GM21825 (cell line): Measurements from ENCODE around the gene MLANA.

ENCODE experiments used
- ATAC-seq: cut with Tn5 transposase; IDR thresholded peaks from one replicate; pipeline ENCODE4 v1.9.1; 2021; ENCODE audit warnings: mild to moderate bottlenecking, moderate library complexity; ENCODE audit not compliant: unreplicated experiment

Gene MLANA

DNA sequence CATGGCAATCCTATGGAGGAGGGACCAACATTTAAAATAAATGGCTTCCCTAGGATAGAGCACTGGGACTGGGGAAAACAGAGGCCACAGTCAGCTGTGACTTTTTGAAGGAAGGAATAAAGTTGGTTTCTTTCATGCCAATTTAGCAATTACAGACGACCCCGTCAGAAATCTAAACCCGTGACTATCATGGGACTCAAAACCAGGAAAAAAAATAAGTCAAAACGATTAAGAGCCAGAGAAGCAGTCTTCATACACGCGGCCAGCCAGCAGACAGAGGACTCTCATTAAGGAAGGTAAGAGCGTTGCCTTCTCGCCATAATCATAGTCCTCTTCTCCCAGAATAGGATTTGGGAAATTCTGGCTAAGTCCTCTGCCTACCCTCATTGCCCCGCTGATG is at the start of gene MLANA:
Gene MLANA (plus strand): TSS at position 249 of the 400 bp plus-strand sequence. CDS start 1,586 bp downstream, outside the sequence.
- ATAC-seq, result no peak

DNA sequence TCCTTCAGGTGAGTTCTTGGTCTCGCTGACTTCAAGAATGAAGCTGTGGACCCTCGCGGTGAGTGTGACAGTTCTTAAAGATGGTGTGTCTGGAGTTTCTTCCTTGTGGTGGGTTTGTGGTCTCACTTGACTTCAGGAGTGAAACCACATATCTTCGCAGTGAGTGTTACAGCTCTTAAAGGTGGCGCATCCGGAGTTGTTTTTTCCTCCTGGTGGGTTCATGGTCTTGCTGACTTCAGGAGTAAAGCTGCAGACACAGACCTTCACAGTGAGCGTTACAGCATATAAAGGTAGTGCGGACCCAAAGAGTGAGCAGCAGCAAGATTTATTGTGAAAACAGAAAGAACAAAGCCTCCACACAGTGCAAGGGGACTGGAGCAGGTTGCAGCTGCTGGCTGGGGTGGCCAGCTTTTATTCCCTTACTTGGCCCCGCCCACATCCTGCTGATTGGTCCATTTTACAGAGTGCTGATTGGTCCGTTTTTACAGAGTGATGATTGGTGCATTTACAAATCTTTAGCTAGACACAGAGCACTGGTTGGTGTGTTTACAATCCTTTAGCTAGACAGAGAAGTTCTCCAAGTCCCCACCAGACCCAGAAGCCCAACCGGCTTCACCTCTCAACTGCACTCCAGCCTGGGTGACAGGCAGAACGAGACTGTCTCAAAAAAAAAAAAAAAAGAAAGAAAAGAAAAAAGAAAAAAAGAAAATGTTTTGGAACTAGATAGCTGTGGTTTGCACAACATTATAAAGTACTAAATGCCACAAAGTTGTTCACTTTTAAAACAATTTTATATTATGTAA is 48.7 kb upstream of the MLANA start:
- ATAC-seq, result no peak

GRCh38 chr9:5842929-5843793 is 47.5 kb upstream of the MLANA start:
- ATAC-seq, result no peak

GRCh38 chr9:5843794-5844471 is 46.8 kb upstream of the MLANA start:
- ATAC-seq, result no peak

DNA sequence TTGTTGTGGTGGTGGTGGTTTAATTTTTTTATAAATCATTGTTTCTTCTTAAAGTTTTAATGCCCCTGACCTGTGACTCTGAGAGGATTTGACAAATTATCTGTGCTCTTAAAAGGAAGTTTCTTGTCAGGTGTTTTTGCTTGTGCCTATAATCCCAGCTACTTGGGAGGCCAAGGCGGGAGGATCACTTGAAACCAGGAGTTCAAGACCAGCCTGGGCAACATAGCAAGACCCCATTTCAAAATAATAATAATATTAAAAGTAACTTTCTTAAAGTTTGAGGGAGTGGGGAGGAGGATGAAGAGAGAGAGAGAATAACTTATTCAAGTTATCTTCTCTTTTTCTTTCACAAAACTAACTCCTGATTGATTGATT is 45.5 kb upstream of the MLANA start:
- ATAC-seq, result no peak

DNA sequence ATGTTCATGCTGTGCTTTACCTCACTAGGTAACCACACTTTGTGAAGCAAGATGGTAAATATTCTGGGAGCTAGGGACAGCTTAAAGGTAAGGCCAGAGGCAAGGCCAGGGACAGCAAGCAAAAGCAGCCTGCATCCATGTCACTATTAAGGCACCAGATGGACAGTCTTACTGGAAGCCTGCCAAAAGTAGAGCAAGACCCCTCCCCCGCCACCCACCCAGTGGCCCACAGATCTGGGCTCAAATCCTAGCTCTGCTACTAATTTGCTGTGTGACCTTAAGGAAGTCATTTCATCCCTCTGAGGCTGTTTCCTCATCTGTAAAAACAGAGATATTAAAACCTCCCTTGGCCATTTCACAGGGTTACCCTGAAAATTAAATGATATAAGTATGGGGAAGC is 44.6 kb upstream of the MLANA start:
- no peak for ATAC-seq

DNA sequence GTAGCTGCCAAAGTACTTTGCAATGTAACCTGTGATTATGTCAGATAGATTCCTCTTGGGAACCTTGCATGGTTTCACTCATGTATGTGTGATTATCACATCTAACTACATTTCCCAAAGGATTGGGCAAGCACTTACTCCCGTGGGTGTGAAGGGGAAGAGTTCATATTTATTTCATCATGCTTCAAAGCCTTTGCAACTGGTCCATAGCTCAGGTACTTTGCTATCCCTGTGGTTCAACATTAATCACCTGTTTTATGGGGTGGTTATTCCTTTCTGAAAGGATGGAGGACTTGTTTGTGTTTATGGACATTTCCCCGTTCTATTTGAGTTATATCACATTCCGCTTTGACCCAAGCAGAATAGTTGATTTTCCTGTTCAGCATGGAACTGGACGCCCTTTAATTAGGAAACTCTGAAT is 44.2 kb upstream of the MLANA start:
- ATAC-seq, result no peak

- ATAC-seq, result no peak
These were observed 42.3 kb upstream of the MLANA start for GRCh38 chr9:5848372-5848882.

DNA sequence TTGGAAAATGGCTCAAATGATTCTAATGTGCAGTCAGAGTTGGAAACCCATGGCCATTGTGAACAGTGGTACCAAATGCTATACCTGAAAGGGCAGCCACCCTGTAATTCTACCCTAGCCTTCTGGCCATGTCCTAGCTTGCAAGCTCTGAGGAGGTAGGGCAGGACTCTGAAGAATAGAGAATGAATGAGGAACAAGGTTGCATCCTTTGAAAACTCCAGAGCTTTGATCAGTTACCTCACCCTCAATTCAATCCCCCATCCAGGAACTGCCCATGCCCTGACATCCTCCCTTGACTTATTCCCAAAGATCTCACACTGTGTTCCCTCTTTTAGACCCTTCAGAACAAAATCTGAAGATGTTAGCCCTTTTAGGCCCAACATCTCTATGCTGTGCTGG is 40.0 kb upstream of the MLANA start:
- no peak for ATAC-seq

DNA sequence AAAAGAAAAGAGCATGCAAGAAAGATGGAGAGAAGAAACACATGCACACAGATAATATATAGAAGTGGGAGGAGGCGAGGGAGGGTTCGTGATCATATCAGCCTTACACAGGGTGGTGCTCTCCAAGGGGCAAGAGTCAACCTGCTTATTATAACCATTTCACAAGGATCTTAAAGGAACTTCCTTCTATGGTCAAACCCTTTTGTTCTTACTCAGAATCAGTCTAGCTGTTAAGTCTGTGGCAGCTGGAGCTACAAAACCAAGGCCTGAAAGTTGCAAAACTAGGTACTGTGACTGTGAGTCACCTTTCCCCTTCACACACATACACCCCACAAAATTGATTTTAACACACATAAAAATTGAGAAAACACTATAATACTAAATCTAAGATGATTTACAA is 39.2 kb upstream of the MLANA start:
- peak; percentile 87 for ATAC-seq

DNA sequence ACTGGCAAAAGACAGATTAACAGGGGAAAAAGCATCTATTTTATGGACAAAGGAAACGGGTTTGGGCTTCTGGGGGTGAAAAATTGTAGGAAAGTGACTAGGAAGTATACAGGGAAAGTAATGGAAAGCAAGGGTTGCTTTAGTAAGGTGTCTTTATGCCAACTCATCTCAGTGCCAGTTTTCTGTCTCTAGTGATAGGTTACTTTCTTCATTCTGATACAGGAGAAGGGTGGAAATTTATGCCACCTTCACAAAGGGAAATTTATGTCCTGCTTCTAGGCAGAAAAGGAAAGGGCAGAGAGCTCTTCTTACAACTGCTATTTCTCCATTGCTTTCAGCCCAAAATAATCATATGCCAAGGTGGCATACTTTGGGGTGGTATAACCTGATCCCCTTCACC is 37.7 kb upstream of the MLANA start:
- ATAC-seq, result no peak

GRCh38 chr9:5853617-5854016 is 37.1 kb upstream of the MLANA start:
- ATAC-seq, result no peak

GRCh38 chr9:5854063-5854790 is 36.5 kb upstream of the MLANA start:
- no peak for ATAC-seq

- no peak for ATAC-seq
These were observed 32.8 kb upstream of the MLANA start for GRCh38 chr9:5857928-5858327.

DNA sequence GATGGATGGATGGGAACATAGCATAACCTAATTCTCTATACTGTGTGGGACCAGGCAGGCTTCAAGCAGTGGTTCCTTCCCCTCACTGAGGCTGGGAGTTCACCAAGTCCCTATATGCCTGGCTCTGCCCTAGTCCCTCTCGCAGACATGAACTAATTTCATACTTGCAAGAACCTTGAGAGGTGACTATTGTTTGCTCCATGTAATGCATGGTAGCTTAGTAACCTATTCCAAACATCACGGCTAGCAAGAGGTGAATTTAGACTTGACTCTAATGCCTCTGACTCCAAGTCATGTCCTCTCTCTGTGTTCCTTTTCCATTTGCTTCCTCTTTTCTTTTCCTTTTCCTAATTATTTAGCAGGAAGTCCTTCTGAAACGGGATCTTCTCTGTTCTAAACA is 31.9 kb upstream of the MLANA start:
- ATAC-seq, result no peak

DNA sequence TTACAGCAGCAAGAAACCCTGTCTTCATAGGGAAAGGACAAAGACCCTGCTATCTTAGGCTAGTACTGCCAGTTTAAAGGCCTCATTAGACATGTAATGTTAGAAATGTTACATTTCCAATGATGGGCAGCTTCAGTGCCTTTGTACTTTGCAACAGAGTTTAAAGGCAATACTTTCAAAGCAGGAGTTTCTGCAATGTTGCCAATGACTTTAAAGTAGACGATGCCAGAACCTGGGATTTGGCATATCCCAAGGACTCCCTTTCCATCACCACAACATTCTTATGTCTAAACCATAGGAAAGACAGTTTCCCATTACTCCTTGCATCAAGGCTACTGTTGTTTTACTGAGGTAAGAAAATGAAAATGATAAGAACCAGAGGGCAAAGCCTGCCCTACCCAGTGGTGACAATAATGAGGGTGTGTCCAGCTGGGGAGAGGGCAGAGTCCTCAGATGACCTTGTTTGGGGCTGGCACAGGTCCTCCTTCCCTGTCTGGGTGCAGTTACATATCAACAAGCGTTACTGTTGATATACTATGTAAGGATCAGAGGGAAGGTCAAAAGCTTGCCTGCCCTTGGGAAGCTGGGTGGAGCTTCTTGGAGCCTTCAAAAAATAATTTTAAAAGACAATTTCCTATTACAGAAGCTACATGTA is 27.5 kb upstream of the MLANA start:
- ATAC-seq, result no peak

GRCh38 chr9:5864446-5864845 is 26.2 kb upstream of the MLANA start:
- ATAC-seq, result no peak

- ATAC-seq, result no peak
These were observed 24.4 kb upstream of the MLANA start for GRCh38 chr9:5866272-5866671.

DNA sequence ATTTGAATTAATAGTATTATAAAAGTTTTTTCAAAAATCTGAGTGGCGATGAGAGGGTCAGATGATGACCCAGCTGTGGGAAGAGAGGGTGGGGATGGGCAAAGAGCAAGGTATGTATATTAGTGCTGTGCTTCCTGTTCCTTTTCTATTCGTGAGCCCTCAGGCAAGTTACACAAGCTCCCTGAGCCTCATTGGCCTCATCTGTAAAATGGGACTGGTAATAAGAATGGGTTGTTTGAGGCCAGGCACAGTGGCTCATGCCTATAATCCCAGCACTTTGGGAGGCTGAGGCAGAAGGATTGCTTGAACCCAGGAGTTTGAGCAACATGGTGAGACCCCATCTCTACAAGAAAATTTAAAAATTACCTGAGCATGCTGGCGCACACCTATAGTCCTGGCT is 24.0 kb upstream of the MLANA start:
- ATAC-seq, result no peak

GRCh38 chr9:5868235-5868634 is 22.5 kb upstream of the MLANA start:
- no peak for ATAC-seq
